Colon (tissue), 2 donors: Measurements from ENCODE around the gene FRMPD4.

Source experiments
- FAIRE-seq: peaks from 2 replicates; lab custom pipeline; 2012; peaks lifted over from hg19 to GRCh38; lab: Jason Lieb, UNC
- donor health status: control.
- donor health status: control.

The FRMPD4 gene

GRCh38 chrX:12210971-12211370, 72.7 kb downstream of the FRMPD4 start:
- no peak for FAIRE-seq

- FAIRE-seq = peak; percentile 14
Measured at GRCh38 chrX:12223650-12224049, 85.4 kb downstream of the FRMPD4 start.

- peak; percentile 33 for FAIRE-seq
Measured at GRCh38 chrX:12225107-12225506, 86.8 kb downstream of the FRMPD4 start.

GRCh38 chrX:12227412-12228041, 89.3 kb downstream of the FRMPD4 start:
- no peak for FAIRE-seq

DNA sequence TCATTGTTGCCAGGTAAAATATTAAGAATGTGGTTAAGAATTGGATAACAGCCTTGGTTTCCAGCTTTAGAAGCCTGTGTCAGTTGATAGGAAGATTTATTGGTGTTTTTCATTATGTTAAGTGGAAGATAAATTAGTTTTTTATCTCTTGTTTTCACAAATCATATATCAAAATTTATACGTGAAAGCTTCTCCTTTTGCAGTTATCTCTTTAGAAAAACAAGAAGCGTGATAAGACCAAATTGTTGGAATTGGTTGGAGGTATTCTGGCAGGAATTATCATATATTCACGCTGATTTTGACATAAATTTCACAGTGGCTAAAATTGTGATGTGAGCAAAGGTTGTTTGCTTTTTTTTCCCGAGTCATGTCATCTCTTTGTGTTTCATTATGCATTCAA, 90.6 kb downstream of the FRMPD4 start:
- FAIRE-seq = no peak

DNA sequence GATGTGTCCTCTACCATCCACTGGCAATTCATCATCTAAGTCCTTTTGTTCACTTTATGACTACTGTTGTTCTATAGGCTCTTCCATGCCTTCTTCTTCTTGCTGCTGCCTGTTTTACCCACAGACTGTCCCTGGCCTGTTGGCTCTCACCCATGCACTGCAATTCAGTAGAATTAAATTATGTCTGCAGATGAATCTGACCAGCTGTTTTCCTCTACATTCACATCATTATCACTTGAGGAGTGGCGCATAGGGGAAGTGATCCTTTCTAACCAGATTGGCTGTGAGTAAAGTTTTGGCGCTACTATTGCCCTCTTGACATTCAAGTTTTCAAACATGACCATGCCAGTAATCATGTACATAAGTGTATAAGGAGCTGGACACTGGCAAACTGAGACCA, 91.7 kb downstream of the FRMPD4 start:
- FAIRE-seq = no peak

- no peak for FAIRE-seq
Measured at GRCh38 chrX:12234534-12235329, 96.5 kb downstream of the FRMPD4 start.

GRCh38 chrX:12236156-12236555, 97.9 kb downstream of the FRMPD4 start:
- FAIRE-seq = no peak

- FAIRE-seq = peak; percentile 88
Measured at GRCh38 chrX:12237131-12237530, 98.9 kb downstream of the FRMPD4 start.

- no peak for FAIRE-seq
Measured at GRCh38 chrX:12237771-12238170, 99.5 kb downstream of the FRMPD4 start.

- no peak for FAIRE-seq
Measured at GRCh38 chrX:12239356-12240082, 101.2 kb downstream of the FRMPD4 start.

GRCh38 chrX:12240491-12240890, 102.2 kb downstream of the FRMPD4 start:
- no peak for FAIRE-seq

- no peak for FAIRE-seq
Measured at GRCh38 chrX:12241026-12241425, 102.8 kb downstream of the FRMPD4 start.

- no peak for FAIRE-seq
Measured at GRCh38 chrX:12245650-12246645, 107.7 kb downstream of the FRMPD4 start.

DNA sequence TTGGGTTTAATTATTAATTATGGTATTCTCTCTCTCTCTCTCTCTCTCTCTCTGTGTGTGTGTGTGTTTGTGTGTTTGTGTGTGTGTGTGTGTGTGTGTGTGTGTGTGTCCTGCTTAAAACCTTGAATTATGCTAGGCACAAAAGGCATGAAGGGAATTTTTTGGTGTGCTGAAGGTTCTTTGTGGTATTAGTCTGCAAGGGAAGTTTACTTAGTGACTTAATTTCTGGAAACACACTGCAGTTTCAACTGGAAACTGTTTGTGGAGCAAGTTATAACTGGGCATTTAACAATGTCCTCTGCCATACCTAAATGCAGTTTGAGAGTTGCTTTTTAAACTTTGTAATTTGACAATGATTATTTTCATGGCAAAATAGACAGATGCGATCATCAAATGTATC, 111.7 kb downstream of the FRMPD4 start:
- no peak for FAIRE-seq

DNA sequence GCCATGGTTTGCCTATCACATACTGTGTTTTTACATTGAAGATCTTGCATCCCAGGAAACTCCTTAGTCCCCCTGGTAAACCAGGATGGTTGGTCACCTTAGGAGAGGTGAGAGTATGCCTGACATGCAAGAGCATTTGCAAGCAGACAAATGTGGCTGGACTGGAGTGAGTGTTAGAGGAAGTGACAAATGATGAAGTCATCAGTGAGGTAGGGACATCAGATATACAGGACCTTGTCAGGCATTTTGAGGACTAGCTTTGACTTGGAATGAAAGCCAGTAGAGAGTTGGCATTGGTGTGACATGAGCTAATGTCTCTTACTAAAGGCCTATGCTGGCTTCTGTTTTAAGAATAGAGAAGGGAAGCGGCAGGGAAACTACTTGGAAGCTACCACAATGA, 124.9 kb downstream of the FRMPD4 start:
- no peak for FAIRE-seq

- no peak for FAIRE-seq
Measured at GRCh38 chrX:12269484-12269883, 131.2 kb downstream of the FRMPD4 start.

DNA sequence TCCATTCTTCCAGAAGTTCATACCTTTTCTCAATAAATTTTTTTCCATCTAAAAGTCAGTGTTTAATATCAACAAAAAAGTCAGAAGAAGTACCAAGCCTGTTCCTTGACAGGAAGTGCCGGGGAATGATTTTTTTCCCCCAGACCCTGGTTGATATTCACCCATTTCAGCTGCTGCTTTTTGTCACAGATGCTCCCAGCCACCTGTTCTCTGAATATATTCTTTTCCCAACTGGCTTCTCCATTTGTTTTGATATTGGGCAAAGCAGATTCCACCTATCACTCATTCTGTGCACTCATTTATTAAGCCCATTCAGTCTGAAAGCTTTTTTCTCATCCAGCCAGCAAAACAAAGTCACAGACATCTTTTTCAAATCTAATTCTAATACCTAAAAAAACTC, 139.9 kb downstream of the FRMPD4 start:
- no peak for FAIRE-seq

GRCh38 chrX:12282991-12283390, 144.7 kb downstream of the FRMPD4 start:
- FAIRE-seq = no peak

DNA sequence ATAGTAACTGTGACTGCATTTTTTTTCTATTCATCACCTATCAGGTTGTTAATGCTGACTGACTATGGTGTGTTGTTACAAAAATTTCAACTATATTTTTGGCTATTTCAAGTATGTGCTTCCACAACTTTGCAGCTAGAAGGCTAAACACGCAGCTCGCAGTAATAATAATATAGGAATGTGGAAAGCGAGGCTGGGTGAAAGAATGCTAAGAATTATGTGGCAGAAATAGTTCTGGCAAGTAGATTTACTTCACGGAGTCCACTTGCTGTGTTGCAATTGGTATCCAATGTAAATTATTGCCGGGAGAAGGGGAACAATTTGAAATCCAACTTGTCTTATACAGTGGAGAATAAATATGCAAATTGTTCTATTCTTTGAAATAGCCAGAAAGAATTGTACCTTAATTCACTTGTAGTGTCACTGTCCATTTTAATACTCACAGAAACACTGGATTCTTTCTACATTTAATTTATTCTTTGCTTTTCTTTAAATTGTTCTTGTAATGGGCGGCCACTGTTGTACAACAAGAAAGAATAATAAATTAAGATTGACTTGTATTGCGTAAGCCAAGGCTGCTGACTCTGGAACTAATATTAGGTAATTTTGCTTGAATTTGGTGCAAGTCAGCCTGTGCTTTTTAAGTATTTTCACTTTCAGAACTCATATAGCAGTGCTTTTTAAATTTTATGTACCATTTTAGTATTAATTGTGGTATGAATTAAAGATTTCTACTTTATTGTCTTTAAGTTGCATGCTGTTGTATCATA, 154.9 kb downstream of the FRMPD4 start:
- FAIRE-seq = peak; percentile 24

DNA sequence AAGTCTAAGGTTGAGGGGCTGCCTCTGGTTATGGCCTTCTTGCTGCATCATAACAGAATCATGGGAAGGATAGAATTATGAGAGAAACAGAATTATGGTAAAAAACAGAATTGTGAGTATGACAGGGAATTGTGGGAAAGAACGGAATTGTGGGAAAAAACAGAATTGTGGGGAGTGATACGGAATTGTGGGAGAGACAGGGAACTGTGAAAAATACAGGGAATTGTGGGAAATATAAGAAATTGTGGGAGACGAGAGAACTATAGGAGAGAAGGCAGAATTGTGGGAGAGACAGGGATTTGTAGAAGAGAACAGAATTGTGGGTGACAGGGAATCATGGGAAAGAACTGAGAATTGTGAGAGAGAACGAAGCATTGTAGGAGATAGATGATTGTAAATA, 159.1 kb downstream of the FRMPD4 start:
- FAIRE-seq = no peak
